ENCODE results near the gene ATP2B2.

DNA sequence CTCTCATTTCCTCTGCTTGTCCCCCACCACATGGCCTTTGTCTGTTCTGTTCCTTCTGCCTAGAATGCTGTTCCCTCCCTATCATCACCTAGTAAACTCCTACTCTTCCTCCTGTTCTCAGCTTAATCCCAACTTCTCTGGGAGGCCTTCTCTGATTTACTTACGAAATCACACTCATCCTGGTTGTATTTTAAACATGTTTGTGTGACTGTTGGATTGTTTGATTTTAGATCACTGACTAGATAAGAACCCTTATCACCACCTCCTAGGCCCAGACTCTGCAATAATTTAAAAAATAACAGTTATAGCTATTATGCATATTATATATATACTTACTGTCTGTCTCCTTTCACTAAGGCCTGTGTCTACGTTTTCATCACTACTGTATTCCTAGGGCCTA is 26.1 kb downstream of the ATP2B2 start:
- no peak for TF ChIP-seq CTCF (conservative IDR thresholded peaks at IDR 0.05; ENCODE audit: low read length)
- TF ChIP-seq EZH2phosphoT487 (IDR thresholded peaks at IDR 0.05; ENCODE audit: borderline replicate concordance, low read depth, low read length) = no peak
